ENCODE data around the gene CLIP1. TPM values are rescaled to one million over a fixed set of nuclear protein-coding genes. Genes with fewer than 3 reads are reported as not detected.
A peak's percentile ranks its signal among the peaks of the same experiment; 100 is the strongest.

The CLIP1 gene
- total and polyA plus RNA-seq, 2 experiments from 2014 or later = 61.7 to 74.5 TPM

DNA sequence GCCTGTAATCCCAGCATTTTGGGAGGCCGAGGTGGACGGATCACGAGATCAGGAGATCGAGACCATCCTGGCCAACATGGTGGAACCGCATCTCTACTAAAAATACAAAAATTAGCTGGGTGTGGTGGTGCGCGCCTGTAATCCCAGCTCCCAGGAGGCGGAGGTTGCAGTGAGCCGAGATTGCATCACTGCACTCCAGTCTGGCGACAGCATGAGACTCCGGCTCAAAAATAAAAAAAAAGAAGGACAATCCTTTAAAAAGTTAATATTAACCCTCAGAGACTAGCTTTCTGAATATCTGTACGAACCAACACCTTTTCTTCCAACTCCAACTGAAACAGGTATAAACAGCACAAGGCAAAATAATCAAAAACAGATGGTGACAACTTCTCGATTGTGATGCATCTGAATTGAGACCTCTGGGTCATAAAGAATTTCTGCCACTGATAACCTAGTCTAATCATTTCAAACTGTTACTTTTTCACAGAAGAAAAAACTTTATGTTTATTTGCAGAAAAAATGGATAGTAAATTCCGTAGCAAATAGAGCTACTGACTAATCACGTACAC, 27.8 kb downstream of the CLIP1 start:
- Histone ChIP-seq H4K20me1 (ENCODE audit: insufficient read depth) (no peaks in the 10 kb centered on the region), H3K27me3 (replicated peaks; ENCODE audit: insufficient read depth) (no peaks in the 10 kb centered on the region), H3K9me3 (ENCODE audit: low read depth) (no peaks in the 10 kb centered on the region), H3K36me3 (ENCODE audit: low read depth) (no peaks in the 10 kb centered on the region), H3K79me2 (ENCODE audit: insufficient read depth) (peaks cover 95% of the 10 kb centered on the region), H3K27ac (peak overlapping the region; percentile 50), H3K4me2 (ENCODE audit: unreplicated experiment) (peak overlapping the region; percentile 0), H3F3A (ENCODE audit: insufficient read depth) (peaks cover 27% of the 10 kb centered on the region), H2AFZ (no peak overlapping the region), H3K4me1 (ENCODE audit: insufficient read depth) (peaks cover 20% of the 10 kb centered on the region), H3K9ac (no peak overlapping the region), H3K9me2 (ENCODE audit: insufficient read depth) (no peaks in the 10 kb centered on the region), H3K4me3 (no peak overlapping the region)
- DNase-seq = peak; percentile 21
- 79 to 82% methylated on average over 15 of the region's 15 CpGs for WGBS, 2 experiments (ENCODE audit: low coverage in 1 of 2, low lambda C conversion rate in 2 of 2, missing lambda C conversion rate in 2 of 2)
- in situ Hi-C loops (cut with MboI) = no loop called here
- TF ChIP-seq EZH2phosphoT487 (IDR thresholded peaks at IDR 0.05; ENCODE audit: insufficient read depth, low read depth) (no peak), EZH2 (IDR thresholded peaks at IDR 0.05; ENCODE audit: insufficient read depth, poor library complexity, severe bottlenecking) (no peak)

DNA sequence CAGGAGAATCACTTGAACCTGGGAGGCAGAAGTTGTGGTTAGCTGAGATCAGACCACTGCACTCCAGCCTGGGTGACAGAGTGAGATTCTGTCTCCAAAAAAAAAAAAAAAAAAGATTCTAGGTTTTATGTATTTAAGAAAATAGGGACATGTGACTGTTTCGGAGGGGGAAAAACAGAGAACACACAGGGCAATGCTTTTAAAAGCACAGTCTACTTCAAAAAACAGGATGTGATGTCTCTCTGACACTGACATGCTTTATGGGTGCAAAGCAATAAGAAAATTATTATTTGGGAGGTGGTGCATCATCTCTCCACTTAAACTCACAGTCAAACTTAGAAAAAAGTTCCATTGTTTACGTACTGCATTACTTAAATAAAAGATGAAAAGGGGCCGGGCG, 28.7 kb downstream of the CLIP1 start:
- Histone ChIP-seq H3K9me3 (ENCODE audit: low read depth) (no peaks in the 10 kb centered on the region), H3K27me3 (replicated peaks; ENCODE audit: insufficient read depth) (no peaks in the 10 kb centered on the region), H3K4me2 (ENCODE audit: unreplicated experiment) (no peak overlapping the region), H3K27ac (no peak overlapping the region), H2AFZ (no peak overlapping the region), H3K9ac (no peak overlapping the region), H3K4me1 (ENCODE audit: insufficient read depth) (peaks cover 12% of the 10 kb centered on the region), H3K79me2 (ENCODE audit: insufficient read depth) (peaks cover 99% of the 10 kb centered on the region), H3K4me3 (no peak overlapping the region), H3K9me2 (ENCODE audit: insufficient read depth) (no peaks in the 10 kb centered on the region), H3K36me3 (ENCODE audit: low read depth) (no peaks in the 10 kb centered on the region), H4K20me1 (ENCODE audit: insufficient read depth) (no peaks in the 10 kb centered on the region), H3F3A (ENCODE audit: insufficient read depth) (peaks cover 18% of the 10 kb centered on the region; the same call in 1 of the 2 replicates)
- TF ChIP-seq EZH2 (IDR thresholded peaks at IDR 0.05; ENCODE audit: insufficient read depth, poor library complexity, severe bottlenecking) = no peak
- no peak for TF ChIP-seq EZH2phosphoT487 (IDR thresholded peaks at IDR 0.05; ENCODE audit: insufficient read depth, low read depth)
- DNase-seq = no peak
- in situ Hi-C loops (cut with MboI) = no loop called here
- 95 to 100% methylated on average over 4 of the region's 4 CpGs for WGBS, 2 experiments (ENCODE audit: low coverage in 1 of 2, low lambda C conversion rate in 2 of 2, missing lambda C conversion rate in 2 of 2)

DNA sequence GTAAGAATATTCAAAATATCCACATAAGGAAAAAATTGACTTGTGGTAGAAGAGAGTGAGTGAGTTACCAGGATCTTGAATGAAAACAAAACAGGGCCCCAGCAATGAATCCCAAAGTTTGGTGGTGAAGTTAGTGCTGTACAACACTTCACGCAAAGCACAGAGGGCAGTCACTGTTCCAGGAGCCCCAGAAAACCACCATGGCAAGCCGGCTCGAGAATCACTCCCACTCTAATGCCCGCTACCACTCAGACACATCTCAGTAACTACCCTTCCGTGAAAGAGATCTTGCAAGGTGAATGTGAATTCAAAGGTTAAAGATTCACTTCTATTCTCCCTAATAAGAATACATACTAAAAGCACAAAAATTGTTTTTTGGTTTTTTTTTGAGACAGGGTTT, 30.1 kb downstream of the CLIP1 start:
- Histone ChIP-seq H3K4me2 (ENCODE audit: unreplicated experiment) (no peak overlapping the region), H3K9me2 (ENCODE audit: insufficient read depth) (no peaks in the 10 kb centered on the region), H3K36me3 (ENCODE audit: low read depth) (no peaks in the 10 kb centered on the region), H3F3A (ENCODE audit: insufficient read depth) (peaks cover 15% of the 10 kb centered on the region; the same call in 1 of the 2 replicates), H2AFZ (no peak overlapping the region), H3K27ac (no peak overlapping the region), H3K79me2 (ENCODE audit: insufficient read depth) (peaks cover 98% of the 10 kb centered on the region), H3K4me3 (no peak overlapping the region), H3K9me3 (ENCODE audit: low read depth) (no peaks in the 10 kb centered on the region), H3K27me3 (replicated peaks; ENCODE audit: insufficient read depth) (no peaks in the 10 kb centered on the region), H4K20me1 (ENCODE audit: insufficient read depth) (no peaks in the 10 kb centered on the region), H3K9ac (no peak overlapping the region), H3K4me1 (ENCODE audit: insufficient read depth) (peaks cover 12% of the 10 kb centered on the region)
- no peak for DNase-seq
- in situ Hi-C loops (cut with MboI) = no loop called here
- no peak for TF ChIP-seq EZH2 (IDR thresholded peaks at IDR 0.05; ENCODE audit: insufficient read depth, poor library complexity, severe bottlenecking)
- TF ChIP-seq EZH2phosphoT487 (IDR thresholded peaks at IDR 0.05; ENCODE audit: insufficient read depth, low read depth) = no peak
- WGBS, 2 experiments (ENCODE audit: low coverage in 1 of 2, low lambda C conversion rate in 2 of 2, missing lambda C conversion rate in 2 of 2) = 96 to 98% methylated on average over 5 of the region's 5 CpGs

DNA sequence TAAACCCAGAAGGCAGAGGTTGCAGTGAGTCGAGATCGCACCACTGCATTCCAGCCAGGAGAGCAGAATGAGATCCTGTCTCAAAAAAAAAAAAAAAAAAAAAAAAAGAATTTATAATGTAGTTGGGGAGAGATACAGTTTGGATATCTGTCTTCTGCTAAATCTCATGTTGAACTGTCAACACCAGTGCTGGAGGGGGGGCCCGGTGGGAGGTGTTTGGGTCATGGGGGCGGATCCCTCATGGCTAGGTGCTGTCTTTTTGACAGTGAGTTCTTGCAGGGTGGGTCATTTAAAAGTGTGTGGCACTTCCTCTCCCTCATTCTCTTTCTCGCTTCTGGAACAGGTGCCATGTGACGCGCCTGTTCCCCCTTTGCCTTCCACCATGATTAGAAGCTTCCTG, 32.8 kb downstream of the CLIP1 start:
- 90 to 95% methylated on average over 6 to 7 of the region's 7 CpGs for WGBS, 2 experiments (ENCODE audit: low coverage in 1 of 2, low lambda C conversion rate in 2 of 2, missing lambda C conversion rate in 2 of 2)
- H3K4me1 ChIP-seq (ENCODE audit: insufficient read depth) = peaks cover 3% of the 10 kb centered on the region; the same call in 1 of the 2 replicates
- H2AFZ ChIP-seq = no peak overlapping the region
- H3K27ac ChIP-seq = no peak overlapping the region
- in situ Hi-C loops (cut with MboI) = no loop called here
- no peak overlapping the region for H3K9ac ChIP-seq
- H3K4me2 ChIP-seq (ENCODE audit: unreplicated experiment) = no peak overlapping the region
- H3F3A ChIP-seq (ENCODE audit: insufficient read depth) = peaks cover 3% of the 10 kb centered on the region; the same call in 1 of the 2 replicates
- H3K27me3 ChIP-seq (replicated peaks; ENCODE audit: insufficient read depth) = no peaks in the 10 kb centered on the region
- TF ChIP-seq EZH2 (IDR thresholded peaks at IDR 0.05; ENCODE audit: insufficient read depth, poor library complexity, severe bottlenecking) = no peak
- TF ChIP-seq EZH2phosphoT487 (IDR thresholded peaks at IDR 0.05; ENCODE audit: insufficient read depth, low read depth) = no peak
- no peak overlapping the region for H3K4me3 ChIP-seq
- H3K36me3 ChIP-seq (ENCODE audit: low read depth) = no peaks in the 10 kb centered on the region
- H4K20me1 ChIP-seq (ENCODE audit: insufficient read depth) = no peaks in the 10 kb centered on the region
- no peaks in the 10 kb centered on the region for H3K9me3 ChIP-seq (ENCODE audit: low read depth)
- no peak for DNase-seq
- H3K79me2 ChIP-seq (ENCODE audit: insufficient read depth) = peaks cover 97% of the 10 kb centered on the region
- H3K9me2 ChIP-seq (ENCODE audit: insufficient read depth) = no peaks in the 10 kb centered on the region
